DND-41 (cell line): Measurements from ENCODE around the gene MARK4.
"Not testable (repeated sequence)": the region's sequence is repeated elsewhere in the genome, so short reads cannot be mapped to it uniquely, and the experiment has no call there.

Experiments used
- ATAC-seq: fragments of 200-7000 bp; cut with Tn5 transposase; 3 replicates; pipeline ENCODE4 v1.9.1; 2021; ENCODE audit warnings: low read depth; ENCODE audit not compliant: insufficient read depth
- DNase-seq: peaks from one replicate; pipeline ENCODE4 v3.0.0-alpha.2; 2020
- H2AFZ ChIP-seq: 2 replicates; pipeline ENCODE4 v1.6.0; 2012; ENCODE audit warnings: low read depth, low read length
- H3K27ac ChIP-seq: 2 replicates; pipeline ENCODE4 v1.5.1; 2012; ENCODE audit warnings: low read length, inconsistent platforms
- H3K27me3 ChIP-seq: fragments of 200-600 bp; sonication (generic); 2 replicates; pipeline ENCODE4 v1.6.0; 2012; ENCODE audit warnings: low read length, mild to moderate bottlenecking, inconsistent platforms; ENCODE audit not compliant: insufficient read depth, poor library complexity
- H3K36me3 ChIP-seq: 2 replicates; pipeline ENCODE4 v1.5.1; 2012; ENCODE audit warnings: low read length, inconsistent platforms; ENCODE audit not compliant: insufficient read depth
- H3K4me1 ChIP-seq: 2 replicates; pipeline ENCODE4 v1.5.1; 2012; ENCODE audit warnings: mild to moderate bottlenecking, low read length; ENCODE audit not compliant: insufficient read depth
- H3K4me2 ChIP-seq: 2 replicates; pipeline ENCODE4 v1.6.0; 2012; ENCODE audit warnings: mild to moderate bottlenecking, moderate library complexity, low read length, inconsistent platforms; ENCODE audit not compliant: insufficient read depth
- H3K4me3 ChIP-seq, 2 experiments: fragments of 200-600 bp in 1 of 2; shearing (Covaris generic) in 1 of 2; 2 replicates each; pipeline ENCODE4 v1.5.1; 2012 to 2016; ENCODE audit warnings: inconsistent platforms in 2 of 2, low read length in 2 of 2, mild to moderate bottlenecking in 2 of 2, low read depth in 1 of 2, moderate library complexity in 1 of 2
- H3K79me2 ChIP-seq: 2 replicates; pipeline ENCODE4 v1.6.0; 2012; ENCODE audit warnings: low read length, inconsistent platforms; ENCODE audit not compliant: insufficient read depth
- H3K9ac ChIP-seq: 2 replicates; pipeline ENCODE4 v1.6.0; 2012; ENCODE audit warnings: low read depth, mild to moderate bottlenecking, inconsistent platforms, low read length, moderate library complexity
- H3K9me3 ChIP-seq: 2 replicates; pipeline ENCODE4 v1.5.1; 2012; ENCODE audit warnings: low read length, moderate library complexity, mild to moderate bottlenecking, inconsistent platforms; ENCODE audit not compliant: insufficient read depth, severe bottlenecking
- H4K20me1 ChIP-seq: 2 replicates; pipeline ENCODE4 v1.6.0; 2012; ENCODE audit warnings: low read length; ENCODE audit not compliant: insufficient read depth
- CTCF ChIP-seq: IDR thresholded peaks from 2 replicates; pipeline ENCODE4 v1.5.1; 2012; ENCODE audit warnings: borderline replicate concordance, low read length, moderate library complexity, mild to moderate bottlenecking; ENCODE audit not compliant: poor library complexity, severe bottlenecking; ENCODE audit errors: extremely low read depth
- EZH2 ChIP-seq: IDR thresholded peaks from 3 replicates; pipeline ENCODE4 v1.6.1; 2012; ENCODE audit warnings: borderline replicate concordance, low read depth, mild to moderate bottlenecking, moderate library complexity, low read length, inconsistent platforms; ENCODE audit not compliant: severe bottlenecking

Gene MARK4

GRCh38 chr19:45324349-45324907 is 73.4 kb downstream of the MARK4 start:
- TF ChIP-seq EZH2 (no peak), CTCF (no peak)
- H3K4me1 ChIP-seq: 0 out of 2 replicates have a peak, but pooled peaks cover 4% of the 10 kb centered on the region
- no peaks in the 10 kb centered on the region for H3K9me3 ChIP-seq
- no peak overlapping the region for H3K9ac ChIP-seq
- no peak for ATAC-seq
- H3K27me3 ChIP-seq: no peaks in the 10 kb centered on the region
- H3K27ac ChIP-seq: no peak overlapping the region
- H3K4me3 ChIP-seq: no peak overlapping the region
- H4K20me1 ChIP-seq: no peaks in the 10 kb centered on the region
- H3K79me2 ChIP-seq: no peaks in the 10 kb centered on the region
- no peaks in the 10 kb centered on the region for H3K36me3 ChIP-seq
- no peak overlapping the region for H3K4me2 ChIP-seq
- no peak overlapping the region for H2AFZ ChIP-seq
- DNase-seq: no peak

DNA sequence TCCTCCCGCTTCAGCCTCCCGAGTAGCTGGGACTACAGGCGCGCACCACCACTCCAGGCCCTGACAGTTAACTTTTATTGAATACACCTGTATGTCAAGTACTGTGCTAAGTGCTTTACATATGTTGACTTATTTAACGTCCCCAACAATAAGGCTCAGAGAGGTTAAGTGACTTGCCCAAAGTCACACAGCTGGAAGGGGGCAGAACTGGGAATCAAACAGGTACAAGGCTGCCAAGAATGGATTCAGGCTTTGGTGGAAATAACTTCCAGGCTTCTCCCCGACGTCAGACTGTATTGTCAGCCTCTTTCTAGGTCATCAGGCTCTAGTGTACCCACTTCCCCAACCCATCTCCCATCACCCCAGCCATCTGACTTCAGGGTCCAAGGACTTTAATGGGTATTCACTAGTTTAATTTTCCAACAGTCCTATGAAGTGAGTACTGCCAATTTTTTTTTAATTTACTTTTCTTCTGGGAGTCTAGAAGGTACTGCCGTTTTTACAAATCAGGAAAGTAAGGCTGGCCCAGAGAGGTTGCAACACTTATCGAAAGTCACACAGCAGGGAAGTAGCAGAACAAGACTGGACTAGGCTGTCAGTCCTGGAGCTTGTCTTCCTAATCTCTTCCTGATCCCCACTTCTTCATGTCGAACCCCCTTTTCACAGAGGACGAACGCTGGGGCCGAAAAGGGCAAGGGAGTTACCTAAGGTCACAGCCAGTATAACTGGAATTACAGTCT is 76.5 kb downstream of the MARK4 start:
- no peaks in the 10 kb centered on the region for H3K4me1 ChIP-seq
- no peaks in the 10 kb centered on the region for H3K27me3 ChIP-seq
- ATAC-seq (no peak), DNase-seq (no peak)
- H2AFZ ChIP-seq: no peak overlapping the region
- H3K4me2 ChIP-seq: no peak overlapping the region
- H3K27ac ChIP-seq: no peak overlapping the region
- TF ChIP-seq EZH2: no peak
- H3K9me3 ChIP-seq: no peaks in the 10 kb centered on the region
- H3K4me3 ChIP-seq: no peak overlapping the region
- no peaks in the 10 kb centered on the region for H3K36me3 ChIP-seq
- H4K20me1 ChIP-seq: no peaks in the 10 kb centered on the region
- no peak overlapping the region for H3K9ac ChIP-seq
- no peaks in the 10 kb centered on the region for H3K79me2 ChIP-seq

DNA sequence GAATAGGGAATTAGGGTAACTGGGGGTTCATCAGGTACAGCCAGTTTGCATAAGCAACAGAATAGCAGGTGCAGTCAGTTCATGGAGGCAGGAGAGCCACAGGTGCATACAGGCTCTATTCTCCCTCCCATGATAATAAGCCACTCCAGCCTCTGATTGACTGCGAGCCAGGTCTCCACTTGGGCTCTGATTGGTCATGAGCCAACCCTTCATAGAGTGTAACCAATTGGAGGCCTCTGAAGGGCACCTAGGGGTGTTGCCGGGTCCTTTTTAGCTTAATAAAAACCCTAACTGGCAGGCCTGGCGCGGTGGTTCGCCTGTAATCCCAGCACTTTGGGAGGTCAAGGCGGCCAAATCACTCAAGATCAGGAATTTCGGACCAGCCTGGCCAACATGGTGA is 80.3 kb downstream of the MARK4 start:
- Histone ChIP-seq H3K4me2 (no peak overlapping the region), H4K20me1 (no peaks in the 10 kb centered on the region), H2AFZ (no peak overlapping the region), H3K27ac (no peak overlapping the region), H3K4me1 (no peaks in the 10 kb centered on the region), H3K36me3 (no peaks in the 10 kb centered on the region), H3K79me2 (no peaks in the 10 kb centered on the region), H3K4me3 (no peak overlapping the region), H3K9ac (no peak overlapping the region), H3K9me3 (no peaks in the 10 kb centered on the region), H3K27me3 (no peaks in the 10 kb centered on the region)
- ATAC-seq (no peak), DNase-seq (no peak)
- TF ChIP-seq CTCF: no peak

GRCh38 chr19:45333609-45334303 is 82.7 kb downstream of the MARK4 start:
- no peak for ATAC-seq
- no peaks in the 10 kb centered on the region for H3K9me3 ChIP-seq
- no peak overlapping the region for H3K27ac ChIP-seq
- no peaks in the 10 kb centered on the region for H3K36me3 ChIP-seq
- no peaks in the 10 kb centered on the region for H3K27me3 ChIP-seq
- H3K4me2 ChIP-seq: no peak overlapping the region
- no peak for TF ChIP-seq CTCF
- TF ChIP-seq EZH2: no peak
- no peaks in the 10 kb centered on the region for H4K20me1 ChIP-seq
- H3K9ac ChIP-seq: no peak overlapping the region
- H3K4me1 ChIP-seq: peaks cover 5% of the 10 kb centered on the region; the same call in 1 of the 2 replicates
- H3K79me2 ChIP-seq: no peaks in the 10 kb centered on the region
- no peak for DNase-seq
- H2AFZ ChIP-seq: no peak overlapping the region
- H3K4me3 ChIP-seq: no peak overlapping the region

DNA sequence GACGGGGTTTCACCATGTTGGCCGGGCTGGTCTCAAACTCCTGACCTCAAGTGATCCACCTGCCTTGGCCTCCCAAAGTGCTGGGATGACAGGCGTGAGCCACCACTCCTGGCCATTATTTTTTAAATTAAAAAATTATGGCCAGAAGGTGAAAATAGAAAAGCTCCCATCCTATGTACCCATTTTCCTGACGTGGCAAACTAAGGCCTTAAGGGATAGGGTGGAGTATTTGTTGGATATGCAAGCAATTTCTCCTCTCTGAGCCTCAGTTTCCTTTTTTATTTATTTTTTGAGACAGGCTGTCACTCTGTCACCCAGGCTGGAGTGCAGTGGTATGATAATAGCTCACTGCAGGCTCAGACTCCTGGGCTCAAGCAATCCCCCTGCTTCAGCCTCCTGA is 83.8 kb downstream of the MARK4 start:
- not testable (repeated sequence) for H3K27me3 ChIP-seq, H3K9ac ChIP-seq, H2AFZ ChIP-seq, DNase-seq, H3K27ac ChIP-seq, H3K9me3 ChIP-seq, H3K4me3 ChIP-seq, H3K36me3 ChIP-seq, H4K20me1 ChIP-seq, H3K79me2 ChIP-seq, H3K4me1 ChIP-seq, H3K4me2 ChIP-seq, ATAC-seq
